Mesothelial cell of epicardium (in vitro differentiated cells): ENCODE data around the gene CISH. TPM values are rescaled to one million over a fixed set of nuclear protein-coding genes. Genes with fewer than 3 reads are reported as not detected.
A peak's percentile ranks its signal among the peaks of the same experiment; 100 is the strongest.

Experiments used
- DNase-seq, 2 experiments: peaks; one replicate each; pipeline ENCODE4 v3.0.0; 2021; ENCODE audit warnings: low spot score in 2 of 2; ENCODE audit not compliant: unreplicated experiment in 2 of 2
- H3K27ac Mint-ChIP-seq: 2 replicates; pipeline ENCODE4 v1.8.0; 2021; ENCODE audit warnings: mixed read lengths
- H3K27me3 Mint-ChIP-seq: 2 replicates; pipeline ENCODE4 v1.8.0; 2021; ENCODE audit warnings: low read depth, mixed read lengths
- H3K36me3 Mint-ChIP-seq: 2 replicates; pipeline ENCODE4 v1.8.0; 2021; ENCODE audit warnings: mixed read lengths
- H3K4me1 Mint-ChIP-seq: 2 replicates; pipeline ENCODE4 v1.8.0; 2021; ENCODE audit warnings: mixed read lengths
- H3K4me3 Mint-ChIP-seq: 2 replicates; pipeline ENCODE4 v1.8.0; 2021; ENCODE audit warnings: mild to moderate bottlenecking, moderate library complexity, mixed read lengths
- H3K9me3 Mint-ChIP-seq: 2 replicates; pipeline ENCODE4 v1.8.0; 2021; ENCODE audit warnings: mixed read lengths
- CTCF ChIP-seq: fragments of 200-600 bp; sonication (generic); IDR thresholded peaks from one replicate; pipeline ENCODE4 v1.5.0; 2021; ENCODE audit warnings: antibody characterized with exemption; ENCODE audit not compliant: unreplicated experiment
- total RNA-seq: library from RNA; stranded (reverse); gene quantifications from 3 replicates; pipeline ENCODE4 v1.2.1, GENCODE V29; 2021

CISH gene
- total RNA-seq, 1 donor from 2014 or later = 15.2 TPM

GRCh38 chr3:50584391-50584790, 27.2 kb downstream of the CISH start:
- H3K4me3 Mint-ChIP-seq = no peak overlapping the region
- no peaks in the 10 kb centered on the region for H3K9me3 Mint-ChIP-seq
- no peak overlapping the region for H3K27ac Mint-ChIP-seq
- no peaks in the 10 kb centered on the region for H3K4me1 Mint-ChIP-seq
- DNase-seq = no peak
- H3K27me3 Mint-ChIP-seq = no peaks in the 10 kb centered on the region
- no peak for TF ChIP-seq CTCF
- H3K36me3 Mint-ChIP-seq = peaks cover 7% of the 10 kb centered on the region

- Mint-ChIP-seq H3K9me3 (no peaks in the 10 kb centered on the region), H3K27me3 (no peaks in the 10 kb centered on the region), H3K4me1 (no peaks in the 10 kb centered on the region), H3K4me3 (no peak overlapping the region), H3K36me3 (peaks cover 8% of the 10 kb centered on the region), H3K27ac (peak overlapping the region; percentile 44)
- no peak for TF ChIP-seq CTCF
- no peak for DNase-seq
These were observed 27.7 kb downstream of the CISH start for GRCh38 chr3:50583897-50584296.

GRCh38 chr3:50582083-50582482, 29.5 kb downstream of the CISH start:
- Mint-ChIP-seq H3K36me3 (peaks cover 8% of the 10 kb centered on the region), H3K27ac (no peak overlapping the region), H3K4me1 (no peaks in the 10 kb centered on the region), H3K4me3 (no peak overlapping the region), H3K9me3 (no peaks in the 10 kb centered on the region), H3K27me3 (no peaks in the 10 kb centered on the region)
- no peak for DNase-seq
- TF ChIP-seq CTCF = no peak

GRCh38 chr3:50581459-50581842, 30.1 kb downstream of the CISH start:
- Mint-ChIP-seq H3K27me3 (no peaks in the 10 kb centered on the region), H3K27ac (no peak overlapping the region), H3K4me1 (no peaks in the 10 kb centered on the region), H3K4me3 (no peak overlapping the region), H3K9me3 (no peaks in the 10 kb centered on the region), H3K36me3 (peaks cover 8% of the 10 kb centered on the region)
- DNase-seq = no peak
- no peak for TF ChIP-seq CTCF

GRCh38 chr3:50580683-50581458, 30.7 kb downstream of the CISH start:
- H3K4me1 Mint-ChIP-seq = no peaks in the 10 kb centered on the region
- peaks cover 8% of the 10 kb centered on the region for H3K36me3 Mint-ChIP-seq
- H3K9me3 Mint-ChIP-seq = no peaks in the 10 kb centered on the region
- H3K27me3 Mint-ChIP-seq = no peaks in the 10 kb centered on the region
- no peak for DNase-seq
- TF ChIP-seq CTCF = no peak
- H3K27ac Mint-ChIP-seq = no peak overlapping the region
- no peak overlapping the region for H3K4me3 Mint-ChIP-seq
